Endothelial cell of umbilical vein (primary cell): ENCODE measurements around the gene TSHZ1. TPM values are rescaled to one million over a fixed set of nuclear protein-coding genes. Genes with fewer than 3 reads are reported as not detected.

Experiments used
- BruUV-seq: library from RNA; stranded (reverse); fragments of 400-500 nt; replicated peaks from 2 replicates; lab custom pipeline; 2021; lab: Mats Ljungman, UMichigan
- CTCF ChIA-PET: fragments of 300-600, 350-600 bp; sonication (Branson Sonifier 250); formaldehyde crosslinking; loops from one replicate; lab custom pipeline; 2021; ENCODE audit warnings: antibody characterized with exemption, inconsistent platforms; lab: Charles Lee
- POLR2A ChIA-PET: fragments of 300-600, 350-600 bp; sonication (Branson Sonifier 250); formaldehyde crosslinking; loops from one replicate; lab custom pipeline; 2021; ENCODE audit warnings: antibody characterized with exemption, inconsistent platforms; lab: Charles Lee
- DNase-seq: peaks from one replicate; pipeline ENCODE4 v3.0.0-alpha.2; 2011; ENCODE audit warnings: low read depth, low spot score
- FAIRE-seq: peaks from 2 replicates; lab custom pipeline; 2011; peaks lifted over from hg19 to GRCh38; lab: Jason Lieb, UNC
- H2AFZ ChIP-seq: 2 replicates; pipeline ENCODE4 v1.6.0; 2012; ENCODE audit warnings: low read depth, low read length, control low read depth, inconsistent platforms
- H3K27ac ChIP-seq: 2 replicates; pipeline ENCODE4 v1.5.1; 2011; ENCODE audit warnings: low read depth, mild to moderate bottlenecking, control low read depth, low read length, moderate library complexity; ENCODE audit not compliant: insufficient read depth
- H3K27me3 ChIP-seq, 2 experiments: 2 replicates each; pipeline versions ENCODE4 v1.6.0 to v1.6.1; 2011; ENCODE audit warnings: low read length in 2 of 2, mixed read lengths in 1 of 2; ENCODE audit not compliant: control insufficient read depth in 2 of 2, insufficient read depth in 2 of 2
- H3K36me3 ChIP-seq, 2 experiments: 2 replicates in 1 of 2; 3 replicates in 1 of 2; pipeline ENCODE4 v1.5.1; 2011; ENCODE audit warnings: low read length in 2 of 2, mild to moderate bottlenecking in 1 of 2, moderate library complexity in 1 of 2; ENCODE audit not compliant: control insufficient read depth in 2 of 2, insufficient read depth in 2 of 2; ENCODE audit errors: extremely low read depth in 1 of 2
- H3K4me1 ChIP-seq: 3 replicates; pipeline ENCODE4 v1.5.1; 2011; ENCODE audit warnings: mild to moderate bottlenecking, low read length; ENCODE audit not compliant: control insufficient read depth, insufficient read depth; ENCODE audit errors: extremely low read depth
- H3K4me2 ChIP-seq: 2 replicates; pipeline ENCODE4 v1.6.1; 2011; ENCODE audit warnings: low read length, control low read depth, mixed read lengths; ENCODE audit not compliant: insufficient read depth
- H3K4me3 ChIP-seq, 3 experiments: fragments of 200-600 bp in 1 of 3; sonication (generic), shearing (Covaris generic) in 1 of 3; replicated peaks in 1 of 3; 2 replicates each; pipeline ENCODE4 v1.5.1; 2011 to 2016; ENCODE audit warnings: control low read depth in 3 of 3, low read length in 3 of 3, mild to moderate bottlenecking in 2 of 3, inconsistent platforms in 1 of 3, low read depth in 1 of 3, moderate library complexity in 1 of 3; ENCODE audit not compliant: insufficient read depth in 1 of 3
- H3K79me2 ChIP-seq: 2 replicates; pipeline ENCODE4 v1.6.0; 2012; ENCODE audit warnings: low read length, inconsistent platforms; ENCODE audit not compliant: control insufficient read depth, insufficient read depth
- H3K9ac ChIP-seq: replicated peaks from 2 replicates; pipeline ENCODE3; 2011; ENCODE audit warnings: low read length, control low read depth; ENCODE audit not compliant: insufficient read depth; ENCODE audit errors: extremely low read depth
- H3K9me1 ChIP-seq: replicated peaks from 3 replicates; pipeline ENCODE4 v1.6.0; 2011; ENCODE audit warnings: mild to moderate bottlenecking, low read length; ENCODE audit not compliant: control insufficient read depth, insufficient read depth; ENCODE audit errors: extremely low read depth
- H3K9me3 ChIP-seq: replicated peaks from 2 replicates; pipeline ENCODE4 v1.5.1; 2012; ENCODE audit warnings: low read length, inconsistent platforms; ENCODE audit not compliant: control insufficient read depth, insufficient read depth
- H4K20me1 ChIP-seq: replicated peaks from 2 replicates; pipeline ENCODE3; 2011; ENCODE audit warnings: mild to moderate bottlenecking, low read length; ENCODE audit not compliant: control insufficient read depth, insufficient read depth; ENCODE audit errors: extremely low read depth
- CTCF ChIP-seq, 2 donors: IDR thresholded peaks; 1 replicate in 1 of 2; 2 replicates in 1 of 2; pipeline ENCODE4 v1.5.1; 2011; ENCODE audit warnings: low read length in 2 of 2, mild to moderate bottlenecking in 2 of 2, moderate library complexity in 2 of 2, control low read depth in 1 of 2, inconsistent platforms in 1 of 2, low read depth in 1 of 2; ENCODE audit not compliant: insufficient read depth in 1 of 2; ENCODE audit errors: extremely low read depth in 1 of 2
- EZH2 ChIP-seq: IDR thresholded peaks from 2 replicates; pipeline ENCODE4 v1.6.1; 2012; ENCODE audit warnings: borderline replicate concordance, low read depth, mild to moderate bottlenecking, moderate library complexity, low read length, inconsistent platforms; ENCODE audit not compliant: severe bottlenecking
- FOS ChIP-seq: IDR thresholded peaks from 2 replicates; pipeline ENCODE4 v1.6.1; 2011; ENCODE audit warnings: mild to moderate bottlenecking, low read length, moderate library complexity, borderline replicate concordance; ENCODE audit not compliant: insufficient read depth
- GATA2 ChIP-seq: IDR thresholded peaks from 2 replicates; pipeline ENCODE4 v1.7.0; 2011; ENCODE audit warnings: low read depth, mild to moderate bottlenecking, moderate library complexity, mixed read lengths, low read length; ENCODE audit not compliant: insufficient read length, insufficient read depth
- JUN ChIP-seq: IDR thresholded peaks from 2 replicates; pipeline ENCODE4 v1.6.1; 2011; ENCODE audit warnings: borderline replicate concordance, low read depth; ENCODE audit not compliant: insufficient read length, insufficient read depth
- MYC ChIP-seq: IDR thresholded peaks from one replicate; pipeline ENCODE4 v1.6.1; 2011; ENCODE audit warnings: mild to moderate bottlenecking, low read depth, low read length
- POLR2A ChIP-seq: IDR thresholded peaks from 2 replicates; pipeline ENCODE4 v1.6.1; 2012; ENCODE audit warnings: low read depth, mild to moderate bottlenecking, control low read depth, low read length
- POLR2AphosphoS5 ChIP-seq: IDR thresholded peaks from 2 replicates; pipeline ENCODE4 v1.6.1; 2012; ENCODE audit warnings: low read depth, mild to moderate bottlenecking, control low read depth, low read length, moderate library complexity; ENCODE audit not compliant: insufficient read depth
- dilution Hi-C: fragments of 300-500 bp; cut with MboI; formaldehyde crosslinking; loops from one replicate; pipeline ENCODE4 v1.15.0; 2019; ENCODE audit warnings: low sequenced_read_pairs; ENCODE audit not compliant: extremely low pct_ligation_motif_present
- intact Hi-C: fragments of 100-400 bp; cut with micrococcal nuclease; formaldehyde crosslinking; loops from one replicate; pipeline ENCODE4 v1.10.0; 2022
- polyA plus RNA-seq, 4 experiments: library from polyadenylated mRNA; depleted of rRNA in 3 of 4; stranded (reverse) in 3 of 4; unstranded in 1 of 4; fragments of >200 nt; gene quantifications; 2 replicates each; pipeline versions ENCODE4 v1.2.1 to v1.2.3, GENCODE V29; 2011 to 2012; ENCODE audit warnings: missing spikeins in 1 of 4
- total RNA-seq: library from RNA; stranded (reverse); gene quantifications from 2 replicates; pipeline ENCODE4 v1.2.3, GENCODE V29; 2021
- TF ChIP-seq, protein P1 (sequence below): IDR thresholded peaks from 2 replicates; pipeline ENCODE4 v1.6.1; 2011; ENCODE audit not compliant: insufficient read depth, insufficient read length

TSHZ1 gene
- total and polyA plus RNA-seq, 2 donors (not counting 3 experiments of a cell fraction or from before 2014, with no cell fraction given) = 4.2 to 10.2 TPM

GRCh38 chr18:75238100-75238499 lies 27.5 kb downstream of the TSHZ1 start:
- ChIA-PET POLR2A (no interaction called here), CTCF (no interaction called here)
- Histone ChIP-seq H3K79me2 (peaks cover 2% of the 10 kb centered on the region), H3K4me1 (peaks cover 11% of the 10 kb centered on the region), H3K27ac (no peak overlapping the region), H2AFZ (no peak overlapping the region), H3K9me3 (no peaks in the 10 kb centered on the region), H3K9ac (no peak overlapping the region), H3K4me3 (no peak overlapping the region), H4K20me1 (no peaks in the 10 kb centered on the region), H3K36me3 (no peaks in the 10 kb centered on the region), H3K4me2 (no peak overlapping the region), H3K27me3 (no peaks in the 10 kb centered on the region), H3K9me1 (no peaks in the 10 kb centered on the region)
- dilution Hi-C loops (no loop called here), intact Hi-C loops (loop anchor here (1.0 kb wide), 1 partner anchor 9 kb away; no protein-coding TSS in a partner anchor)
- BruUV-seq = no TSS peak
- DNase-seq (no peak), FAIRE-seq (peak; percentile 43)
- no peak for TF ChIP-seq JUN
- TF ChIP-seq CTCF (IDR thresholded peaks at IDR 0.05; ENCODE audit: extremely low read depth in 1 of 2, insufficient read depth in 1 of 2, low read depth in 1 of 2, low read length in 2 of 2) = no peak
- no peak for TF ChIP-seq GATA2
- no peak for TF ChIP-seq EZH2
- no peak for TF ChIP-seq FOS
- no peak for TF ChIP-seq POLR2AphosphoS5
- TF ChIP-seq, protein P1, sequence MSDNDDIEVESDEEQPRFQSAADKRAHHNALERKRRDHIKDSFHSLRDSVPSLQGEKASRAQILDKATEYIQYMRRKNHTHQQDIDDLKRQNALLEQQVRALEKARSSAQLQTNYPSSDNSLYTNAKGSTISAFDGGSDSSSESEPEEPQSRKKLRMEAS = no peak
- TF ChIP-seq MYC = no peak
- TF ChIP-seq POLR2A = no peak
